Osteoblast (primary cell): ENCODE data around the gene CREB5. TPM values are rescaled to one million over a fixed set of nuclear protein-coding genes. Genes with fewer than 3 reads are reported as not detected.
A peak's percentile ranks its signal among the peaks of the same experiment; 100 is the strongest.

ENCODE experiments used
- DNase-seq: peaks from one replicate; pipeline ENCODE4 v3.0.0; 2011; ENCODE audit warnings: low spot score, mixed read lengths; ENCODE audit not compliant: insufficient read length; ENCODE audit errors: missing footprints
- H2AFZ ChIP-seq: 2 replicates; pipeline ENCODE4 v1.6.0; 2011; ENCODE audit warnings: mild to moderate bottlenecking, low read length
- H3K27ac ChIP-seq: 2 replicates; pipeline ENCODE4 v1.5.1; 2011; ENCODE audit warnings: mild to moderate bottlenecking, low read depth, low read length, moderate library complexity
- H3K27me3 ChIP-seq: 2 replicates; pipeline ENCODE4 v1.6.0; 2012; ENCODE audit warnings: mild to moderate bottlenecking, control low read depth, inconsistent platforms, low read length, moderate library complexity; ENCODE audit not compliant: insufficient read depth
- H3K36me3 ChIP-seq: 2 replicates; pipeline ENCODE4 v1.5.1; 2011; ENCODE audit warnings: mild to moderate bottlenecking, low read length, control low read depth, moderate library complexity; ENCODE audit not compliant: insufficient read depth
- H3K4me1 ChIP-seq: 2 replicates; pipeline ENCODE4 v1.5.1; 2011; ENCODE audit warnings: mild to moderate bottlenecking, low read length, control low read depth, moderate library complexity; ENCODE audit not compliant: insufficient read depth
- H3K4me2 ChIP-seq: 2 replicates; pipeline ENCODE4 v1.6.0; 2011; ENCODE audit warnings: mild to moderate bottlenecking, low read length; ENCODE audit not compliant: insufficient read depth
- H3K4me3 ChIP-seq: fragments of 200-600 bp; sonication (generic); 3 replicates; pipeline ENCODE4 v1.5.1; 2012; ENCODE audit warnings: mild to moderate bottlenecking, low read length, inconsistent platforms; ENCODE audit not compliant: insufficient read depth
- H3K79me2 ChIP-seq: 2 replicates; pipeline ENCODE4 v1.6.0; 2012; ENCODE audit warnings: mild to moderate bottlenecking, low read length, control low read depth, inconsistent platforms; ENCODE audit not compliant: insufficient read depth
- H3K9me3 ChIP-seq: 2 replicates; pipeline ENCODE4 v1.5.1; 2011; ENCODE audit warnings: low read depth, low read length, control low read depth
- H4K20me1 ChIP-seq: 2 replicates; pipeline ENCODE4 v1.6.0; 2012; ENCODE audit warnings: mild to moderate bottlenecking, low read length, control low read depth; ENCODE audit not compliant: insufficient read depth
- total RNA-seq: library from RNA; depleted of rRNA; stranded (reverse); fragments of >200 nt; gene quantifications from 2 replicates; pipeline ENCODE4 v1.2.3, GENCODE V29; 2012
- TF ChIP-seq, protein P1 (sequence below): IDR thresholded peaks from 2 replicates; pipeline ENCODE4 v1.5.1; 2011; ENCODE audit warnings: mild to moderate bottlenecking, low read depth, low read length, moderate library complexity; ENCODE audit errors: extremely low read depth

CREB5 gene
- total RNA-seq, 1 donor = 5.1 TPM

DNA sequence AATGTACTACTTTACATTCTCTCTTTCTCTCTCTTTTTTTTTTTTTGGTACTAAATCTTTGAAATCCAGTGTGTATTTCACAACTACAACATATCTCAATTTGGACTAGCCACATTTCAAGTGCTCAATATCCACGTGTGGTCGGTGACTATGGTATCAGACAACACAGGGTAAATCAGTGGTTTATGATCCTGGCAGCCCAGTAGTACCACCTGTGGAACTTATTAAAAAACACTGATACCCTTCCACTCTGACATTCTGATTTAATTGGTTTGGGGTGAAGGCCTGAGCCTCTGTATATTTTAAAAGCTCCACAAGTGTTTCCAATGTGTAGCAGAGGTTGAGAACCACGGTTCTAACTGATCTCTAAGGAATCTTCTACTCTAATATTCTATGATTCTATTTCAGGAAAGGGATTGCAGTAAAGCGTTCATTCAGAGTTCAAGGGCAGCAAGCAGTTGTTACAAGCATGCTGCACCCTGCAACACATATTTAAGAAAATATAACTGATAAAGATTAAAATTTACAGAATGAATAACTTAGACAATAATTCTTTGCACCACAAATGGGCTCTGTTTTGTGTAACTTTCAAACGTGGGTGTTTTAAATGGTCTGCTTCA, 5.1 kb downstream of the CREB5 start:
- Histone ChIP-seq H2AFZ (no peak overlapping the region), H3K9me3 (no peaks in the 10 kb centered on the region), H3K4me3 (no peak overlapping the region), H3K4me2 (no peak overlapping the region), H4K20me1 (no peaks in the 10 kb centered on the region), H3K36me3 (no peaks in the 10 kb centered on the region), H3K4me1 (peaks cover 11% of the 10 kb centered on the region), H3K79me2 (no peaks in the 10 kb centered on the region), H3K27me3 (no peaks in the 10 kb centered on the region), H3K27ac (no peak overlapping the region)
- TF ChIP-seq, protein P1, sequence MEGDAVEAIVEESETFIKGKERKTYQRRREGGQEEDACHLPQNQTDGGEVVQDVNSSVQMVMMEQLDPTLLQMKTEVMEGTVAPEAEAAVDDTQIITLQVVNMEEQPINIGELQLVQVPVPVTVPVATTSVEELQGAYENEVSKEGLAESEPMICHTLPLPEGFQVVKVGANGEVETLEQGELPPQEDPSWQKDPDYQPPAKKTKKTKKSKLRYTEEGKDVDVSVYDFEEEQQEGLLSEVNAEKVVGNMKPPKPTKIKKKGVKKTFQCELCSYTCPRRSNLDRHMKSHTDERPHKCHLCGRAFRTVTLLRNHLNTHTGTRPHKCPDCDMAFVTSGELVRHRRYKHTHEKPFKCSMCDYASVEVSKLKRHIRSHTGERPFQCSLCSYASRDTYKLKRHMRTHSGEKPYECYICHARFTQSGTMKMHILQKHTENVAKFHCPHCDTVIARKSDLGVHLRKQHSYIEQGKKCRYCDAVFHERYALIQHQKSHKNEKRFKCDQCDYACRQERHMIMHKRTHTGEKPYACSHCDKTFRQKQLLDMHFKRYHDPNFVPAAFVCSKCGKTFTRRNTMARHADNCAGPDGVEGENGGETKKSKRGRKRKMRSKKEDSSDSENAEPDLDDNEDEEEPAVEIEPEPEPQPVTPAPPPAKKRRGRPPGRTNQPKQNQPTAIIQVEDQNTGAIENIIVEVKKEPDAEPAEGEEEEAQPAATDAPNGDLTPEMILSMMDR = no peak
- no peak for DNase-seq

GRCh38 chr7:28418311-28418710, 6.0 kb downstream of the CREB5 start:
- H3K4me2 ChIP-seq = no peak overlapping the region
- TF ChIP-seq, protein P1 = no peak
- no peaks in the 10 kb centered on the region for H3K9me3 ChIP-seq
- H3K27ac ChIP-seq = no peak overlapping the region
- no peaks in the 10 kb centered on the region for H3K27me3 ChIP-seq
- no peaks in the 10 kb centered on the region for H3K36me3 ChIP-seq
- no peak overlapping the region for H2AFZ ChIP-seq
- no peaks in the 10 kb centered on the region for H3K79me2 ChIP-seq
- peaks cover 11% of the 10 kb centered on the region for H3K4me1 ChIP-seq
- no peak overlapping the region for H3K4me3 ChIP-seq
- DNase-seq = no peak
- H4K20me1 ChIP-seq = no peaks in the 10 kb centered on the region

- Histone ChIP-seq H3K4me3 (no peak overlapping the region), H4K20me1 (no peaks in the 10 kb centered on the region), H3K36me3 (no peaks in the 10 kb centered on the region), H3K27me3 (no peaks in the 10 kb centered on the region), H3K79me2 (no peaks in the 10 kb centered on the region), H3K4me1 (peaks cover 11% of the 10 kb centered on the region), H3K9me3 (no peaks in the 10 kb centered on the region), H2AFZ (no peak overlapping the region), H3K27ac (no peak overlapping the region), H3K4me2 (no peak overlapping the region)
- TF ChIP-seq, protein P1 = no peak
- DNase-seq = no peak
Measured at GRCh38 chr7:28418966-28419365, 6.6 kb downstream of the CREB5 start.

- Histone ChIP-seq H3K4me1 (peaks cover 11% of the 10 kb centered on the region), H2AFZ (no peak overlapping the region), H3K36me3 (no peaks in the 10 kb centered on the region), H3K27me3 (no peaks in the 10 kb centered on the region), H3K27ac (peak overlapping the region; percentile 24), H3K9me3 (no peaks in the 10 kb centered on the region), H3K4me3 (no peak overlapping the region), H3K4me2 (no peak overlapping the region), H3K79me2 (no peaks in the 10 kb centered on the region), H4K20me1 (no peaks in the 10 kb centered on the region)
- TF ChIP-seq, protein P1 = no peak
- peak; percentile 55 for DNase-seq
Measured at GRCh38 chr7:28419716-28420115, 7.4 kb downstream of the CREB5 start.
